GM06990 (cell line): ENCODE data around the gene ROBO1.

Source experiments
- DNase-seq: peaks from one replicate; pipeline ENCODE4 v3.0.0-alpha.2; 2011; ENCODE audit not compliant: insufficient read length; ENCODE audit errors: extremely low read depth
- H3K27me3 ChIP-seq: replicated peaks from 2 replicates; pipeline ENCODE4 v1.6.0; 2011; ENCODE audit warnings: low read length; ENCODE audit not compliant: control insufficient read depth, insufficient read depth
- H3K36me3 ChIP-seq: 2 replicates; pipeline ENCODE4 v1.5.1; 2011; ENCODE audit warnings: low read length; ENCODE audit not compliant: control insufficient read depth, insufficient read depth
- H3K4me3 ChIP-seq: replicated peaks from 2 replicates; pipeline ENCODE4 v1.5.1; 2011; ENCODE audit warnings: low read depth, mild to moderate bottlenecking, control low read depth, low read length
- TF ChIP-seq, protein P1 (sequence below): IDR thresholded peaks from 2 replicates; pipeline ENCODE4 v1.5.1; 2011; ENCODE audit warnings: low read length, control low read depth, mild to moderate bottlenecking, inconsistent platforms; ENCODE audit not compliant: insufficient read depth, poor library complexity, severe bottlenecking

The ROBO1 gene

DNA sequence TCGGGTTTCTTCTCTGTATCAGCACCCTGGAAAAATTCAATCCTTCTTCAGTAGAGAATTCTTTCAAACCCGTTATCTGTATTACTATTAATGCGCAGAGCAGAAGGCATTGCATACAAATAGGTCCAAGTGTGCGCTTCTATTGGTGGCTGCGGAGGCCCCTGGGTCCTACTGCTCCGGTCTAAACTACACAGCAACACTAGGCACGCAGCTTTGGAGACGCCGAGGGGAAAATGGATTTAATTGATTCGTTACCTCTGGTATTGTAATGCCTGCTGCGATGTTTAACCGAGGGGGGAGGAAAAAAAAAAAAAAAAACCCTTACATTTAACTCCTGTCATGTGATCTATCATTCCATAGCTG, at the start of gene ROBO1:
Gene ROBO1, minus strand, starts transcription at position 94 of the 363 bp plus-strand sequence.
- H3K27me3 ChIP-seq, result no peaks in the 10 kb centered on the region
- no peak within 1 kb of the TSS for H3K4me3 ChIP-seq
- TF ChIP-seq, protein P1, sequence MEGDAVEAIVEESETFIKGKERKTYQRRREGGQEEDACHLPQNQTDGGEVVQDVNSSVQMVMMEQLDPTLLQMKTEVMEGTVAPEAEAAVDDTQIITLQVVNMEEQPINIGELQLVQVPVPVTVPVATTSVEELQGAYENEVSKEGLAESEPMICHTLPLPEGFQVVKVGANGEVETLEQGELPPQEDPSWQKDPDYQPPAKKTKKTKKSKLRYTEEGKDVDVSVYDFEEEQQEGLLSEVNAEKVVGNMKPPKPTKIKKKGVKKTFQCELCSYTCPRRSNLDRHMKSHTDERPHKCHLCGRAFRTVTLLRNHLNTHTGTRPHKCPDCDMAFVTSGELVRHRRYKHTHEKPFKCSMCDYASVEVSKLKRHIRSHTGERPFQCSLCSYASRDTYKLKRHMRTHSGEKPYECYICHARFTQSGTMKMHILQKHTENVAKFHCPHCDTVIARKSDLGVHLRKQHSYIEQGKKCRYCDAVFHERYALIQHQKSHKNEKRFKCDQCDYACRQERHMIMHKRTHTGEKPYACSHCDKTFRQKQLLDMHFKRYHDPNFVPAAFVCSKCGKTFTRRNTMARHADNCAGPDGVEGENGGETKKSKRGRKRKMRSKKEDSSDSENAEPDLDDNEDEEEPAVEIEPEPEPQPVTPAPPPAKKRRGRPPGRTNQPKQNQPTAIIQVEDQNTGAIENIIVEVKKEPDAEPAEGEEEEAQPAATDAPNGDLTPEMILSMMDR, result no peak
- DNase-seq, result no peak
- no peaks in the 10 kb centered on the region for H3K36me3 ChIP-seq

DNA sequence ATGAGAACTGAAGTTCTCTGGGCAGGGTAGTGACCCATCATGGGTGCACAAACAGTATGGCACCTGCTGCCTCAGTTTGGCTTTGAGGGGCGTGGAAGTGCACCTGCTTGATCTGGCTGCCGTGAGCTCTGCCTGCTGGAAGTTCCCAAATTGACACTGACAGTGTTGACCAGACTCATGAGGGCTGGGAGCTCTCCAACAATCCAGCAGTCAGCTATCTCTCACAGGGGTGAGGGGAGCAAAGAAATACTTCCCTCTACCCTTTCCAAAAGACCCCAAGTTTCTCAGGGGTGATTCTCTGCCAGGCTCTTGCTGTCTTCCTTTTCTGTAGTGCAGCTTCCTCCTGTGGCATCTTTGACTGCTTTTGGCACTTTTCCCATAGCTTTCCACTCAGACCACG, 49.4 kb upstream of the ROBO1 start:
- DNase-seq, result no peak
- TF ChIP-seq, protein P1, result no peak
- no peaks in the 10 kb centered on the region for H3K27me3 ChIP-seq
- no peaks in the 10 kb centered on the region for H3K36me3 ChIP-seq
- no peak overlapping the region for H3K4me3 ChIP-seq

DNA sequence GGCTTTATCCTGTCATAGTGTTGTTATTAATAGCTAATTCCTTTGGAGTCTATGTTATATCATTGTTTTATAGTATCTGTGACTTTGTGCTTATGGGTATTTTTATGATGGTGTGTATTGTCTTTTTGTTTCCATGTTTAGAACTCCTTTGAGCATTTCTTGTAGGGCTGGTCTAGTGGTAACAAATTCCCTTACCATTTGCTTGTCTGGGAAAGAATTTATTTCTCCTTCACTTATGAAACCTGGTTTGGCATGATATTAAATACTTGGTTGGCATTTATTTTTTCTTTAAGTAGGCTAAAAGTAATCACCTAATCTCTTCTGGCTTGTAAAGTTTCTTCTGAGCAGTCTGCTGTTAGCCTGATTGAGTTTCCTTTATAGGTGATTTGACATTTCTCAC, 47.7 kb upstream of the ROBO1 start:
- TF ChIP-seq, protein P1, result no peak
- no peak overlapping the region for H3K4me3 ChIP-seq
- no peak for DNase-seq
- no peaks in the 10 kb centered on the region for H3K27me3 ChIP-seq
- no peaks in the 10 kb centered on the region for H3K36me3 ChIP-seq

DNA sequence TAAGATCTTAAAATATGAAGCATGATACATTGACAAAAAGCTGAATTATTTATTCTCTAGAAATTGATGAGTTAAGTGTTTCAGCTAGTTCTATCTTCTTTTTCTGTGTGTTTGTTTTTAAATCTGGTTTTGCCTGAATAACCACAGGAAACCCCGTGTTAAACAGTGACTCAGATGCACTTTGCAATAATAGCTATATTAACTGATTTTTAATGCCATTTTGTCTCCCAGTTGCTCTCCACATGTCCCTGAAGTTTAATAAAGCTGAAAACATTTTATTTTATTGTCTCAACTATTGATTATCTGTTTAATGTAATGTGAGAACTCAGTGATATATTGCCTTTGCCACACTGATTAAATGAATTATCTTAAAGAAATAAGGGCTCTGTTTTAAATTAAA, 42.8 kb upstream of the ROBO1 start:
- no peak for DNase-seq
- H3K36me3 ChIP-seq, result no peaks in the 10 kb centered on the region
- H3K4me3 ChIP-seq, result no peak overlapping the region
- no peaks in the 10 kb centered on the region for H3K27me3 ChIP-seq
- TF ChIP-seq, protein P1, result no peak

DNA sequence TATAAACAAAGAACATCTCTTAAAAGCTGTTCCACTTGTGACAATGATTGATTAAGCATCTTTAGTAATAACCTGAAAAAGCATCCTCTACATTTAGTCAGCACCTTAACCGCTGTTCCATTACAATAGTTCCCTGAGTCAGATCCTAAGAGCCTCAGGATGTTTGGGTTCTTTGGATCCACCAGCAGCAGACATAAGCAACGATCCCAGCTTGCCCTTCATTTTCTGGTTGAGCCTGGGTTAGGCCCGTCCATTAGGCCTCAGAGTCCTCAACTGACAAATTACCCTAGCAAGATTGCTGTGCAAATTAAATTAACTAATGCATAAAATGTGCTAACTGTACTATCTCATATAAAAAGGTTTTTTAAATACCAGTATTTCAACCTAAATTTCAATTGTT, 42.3 kb upstream of the ROBO1 start:
- TF ChIP-seq, protein P1, result no peak
- H3K4me3 ChIP-seq, result no peak overlapping the region
- H3K27me3 ChIP-seq, result no peaks in the 10 kb centered on the region
- H3K36me3 ChIP-seq, result no peaks in the 10 kb centered on the region
- DNase-seq, result no peak

DNA sequence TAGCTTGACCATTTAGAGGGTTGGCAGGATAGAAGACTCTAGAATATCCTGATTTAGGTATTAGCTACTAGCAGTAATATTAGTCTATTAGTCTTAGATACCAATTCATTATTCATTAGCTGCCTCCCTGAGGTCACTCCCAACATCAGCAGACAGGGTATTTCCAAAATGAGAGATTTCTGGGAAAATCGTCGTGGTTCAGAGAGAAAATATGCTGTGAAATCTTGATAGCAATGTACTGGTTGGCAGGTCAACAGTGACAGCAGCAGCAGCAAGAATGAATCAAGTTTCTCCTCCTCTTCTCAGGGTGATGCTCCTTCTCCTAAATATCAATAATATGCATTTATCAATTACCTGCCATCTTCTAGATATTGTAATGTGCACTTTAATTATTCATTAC, 41.3 kb upstream of the ROBO1 start:
- TF ChIP-seq, protein P1, result no peak
- no peak overlapping the region for H3K4me3 ChIP-seq
- H3K27me3 ChIP-seq, result no peaks in the 10 kb centered on the region
- no peak for DNase-seq
- H3K36me3 ChIP-seq, result no peaks in the 10 kb centered on the region
